HG02943 (cell line): ENCODE data around the gene P3H4.

ENCODE experiments used
- ATAC-seq: cut with Tn5 transposase; IDR thresholded peaks from one replicate; pipeline ENCODE4 v1.9.1; 2021; ENCODE audit warnings: mild to moderate bottlenecking, low read depth, moderate library complexity; ENCODE audit not compliant: unreplicated experiment

The P3H4 gene

DNA sequence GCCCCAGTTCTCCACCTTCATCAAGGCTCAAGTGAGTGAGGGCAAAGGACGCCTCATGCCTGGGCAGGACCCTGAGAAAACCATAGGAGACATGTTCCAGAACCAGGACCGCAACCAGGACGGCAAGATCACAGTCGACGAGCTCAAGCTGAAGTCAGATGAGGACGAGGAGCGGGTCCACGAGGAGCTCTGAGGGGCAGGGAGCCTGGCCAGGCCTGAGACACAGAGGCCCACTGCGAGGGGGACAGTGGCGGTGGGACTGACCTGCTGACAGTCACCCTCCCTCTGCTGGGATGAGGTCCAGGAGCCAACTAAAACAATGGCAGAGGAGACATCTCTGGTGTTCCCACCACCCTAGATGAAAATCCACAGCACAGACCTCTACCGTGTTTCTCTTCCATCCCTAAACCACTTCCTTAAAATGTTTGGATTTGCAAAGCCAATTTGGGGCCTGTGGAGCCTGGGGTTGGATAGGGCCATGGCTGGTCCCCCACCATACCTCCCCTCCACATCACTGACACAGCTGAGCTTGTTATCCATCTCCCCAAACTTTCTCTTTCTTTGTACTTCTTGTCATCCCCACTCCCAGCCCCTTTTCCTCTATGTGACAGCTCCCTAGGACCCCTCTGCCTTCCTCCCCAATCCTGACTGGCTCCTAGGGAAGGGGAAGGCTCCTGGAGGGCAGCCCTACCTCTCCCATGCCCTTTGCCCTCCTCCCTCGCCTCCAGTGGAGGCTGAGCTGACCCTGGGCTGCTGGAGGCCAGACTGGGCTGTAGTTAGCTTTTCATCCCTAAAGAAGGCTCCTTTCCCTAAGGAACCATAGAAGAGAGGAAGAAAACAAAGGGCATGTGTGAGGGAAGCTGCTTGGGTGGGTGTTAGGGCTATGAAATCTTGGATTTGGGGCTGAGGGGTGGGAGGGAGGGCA, 10.7 kb upstream of the P3H4 start:
- no peak for ATAC-seq

GRCh38 chr17:41821776-41822175, 10.0 kb upstream of the P3H4 start:
- no peak for ATAC-seq

- no peak for ATAC-seq
These were observed 6.3 kb upstream of the P3H4 start for GRCh38 chr17:41818024-41818423.

GRCh38 chr17:41816637-41817320, 5.0 kb upstream of the P3H4 start:
- no peak for ATAC-seq

GRCh38 chr17:41814195-41814594, 2.4 kb upstream of the P3H4 start:
- ATAC-seq: no peak

GRCh38 chr17:41813699-41814124, 2.0 kb upstream of the P3H4 start:
- no peak for ATAC-seq

GRCh38 chr17:41813152-41813680, 1.5 kb upstream of the P3H4 start:
- ATAC-seq: no peak

DNA sequence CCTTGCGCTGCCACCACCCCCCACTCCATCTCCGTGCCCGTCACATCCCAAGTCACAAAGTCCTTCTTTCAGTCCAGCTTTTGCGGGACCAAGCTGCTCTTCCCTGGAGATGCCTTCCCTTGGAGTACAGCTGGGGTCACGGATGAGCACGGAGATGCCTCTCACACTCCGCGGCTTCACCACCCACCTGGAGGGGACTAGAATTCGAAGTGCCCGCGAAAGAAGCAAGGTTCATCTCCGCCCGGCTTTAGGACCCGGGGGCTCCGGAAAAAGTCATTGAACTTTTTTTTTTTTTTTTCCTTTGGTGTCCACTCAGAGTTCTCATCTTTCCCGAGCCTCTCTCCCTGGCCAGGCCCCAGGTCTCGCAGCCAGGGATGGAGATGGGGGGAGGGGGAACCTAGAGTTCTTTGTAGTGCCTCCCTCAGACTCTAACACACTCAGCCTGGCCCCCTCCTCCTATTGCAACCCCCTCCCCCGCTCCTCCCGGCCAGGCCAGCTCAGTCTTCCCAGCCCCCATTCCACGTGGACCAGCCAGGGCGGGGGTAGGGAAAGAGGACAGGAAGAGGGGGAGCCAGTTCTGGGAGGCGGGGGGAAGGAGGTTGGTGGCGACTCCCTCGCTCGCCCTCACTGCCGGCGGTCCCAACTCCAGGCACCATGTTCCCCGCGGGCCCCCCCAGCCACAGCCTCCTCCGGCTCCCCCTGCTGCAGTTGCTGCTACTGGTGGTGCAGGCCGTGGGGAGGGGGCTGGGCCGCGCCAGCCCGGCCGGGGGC, 817 bp upstream of the P3H4 start, which contains the start of gene FKBP10:
TSS of gene FKBP10 (plus strand) at position 624 of the 771 bp plus-strand sequence. CDS start at position 655, 31 bp downstream.
- no peak for ATAC-seq

GRCh38 chr17:41810659-41811548, 845 bp downstream of the P3H4 start:
- no peak for ATAC-seq

DNA sequence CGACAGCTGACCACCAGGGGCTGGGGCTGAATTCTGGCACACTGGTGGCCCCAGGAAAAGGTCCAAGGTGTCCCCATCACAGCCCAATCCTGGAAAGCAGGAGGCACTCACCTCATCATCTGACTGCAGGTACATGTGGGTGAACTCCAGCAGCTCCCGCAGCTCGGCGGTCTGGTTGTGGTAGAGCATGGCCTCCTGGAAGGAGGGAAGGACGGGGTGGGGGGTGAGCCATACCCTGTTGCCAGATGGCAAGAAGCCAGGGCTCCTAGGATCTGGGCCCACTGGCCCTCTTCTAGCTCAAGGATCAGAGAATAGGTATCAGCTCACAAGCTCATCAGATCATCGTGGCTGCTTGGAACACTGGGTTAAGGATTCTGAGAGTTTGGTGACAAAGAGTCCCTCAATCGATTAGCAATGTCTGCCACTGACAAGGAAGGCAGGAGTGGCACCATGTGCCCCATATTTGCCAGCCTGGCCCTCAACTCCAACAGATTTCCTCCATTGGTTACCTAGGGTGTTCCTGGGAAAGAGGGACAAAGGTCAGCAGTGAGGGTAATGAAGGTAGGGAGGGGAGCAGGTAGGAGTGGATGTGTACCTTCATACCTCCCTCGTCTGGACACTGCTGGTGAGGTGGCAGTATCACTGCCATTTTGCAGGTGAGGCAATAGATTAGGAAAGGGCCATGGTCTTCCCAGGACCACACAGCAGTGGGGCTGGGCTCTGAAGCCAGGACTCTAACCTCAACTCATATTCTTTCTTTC, 4.9 kb downstream of the P3H4 start:
- ATAC-seq: no peak

DNA sequence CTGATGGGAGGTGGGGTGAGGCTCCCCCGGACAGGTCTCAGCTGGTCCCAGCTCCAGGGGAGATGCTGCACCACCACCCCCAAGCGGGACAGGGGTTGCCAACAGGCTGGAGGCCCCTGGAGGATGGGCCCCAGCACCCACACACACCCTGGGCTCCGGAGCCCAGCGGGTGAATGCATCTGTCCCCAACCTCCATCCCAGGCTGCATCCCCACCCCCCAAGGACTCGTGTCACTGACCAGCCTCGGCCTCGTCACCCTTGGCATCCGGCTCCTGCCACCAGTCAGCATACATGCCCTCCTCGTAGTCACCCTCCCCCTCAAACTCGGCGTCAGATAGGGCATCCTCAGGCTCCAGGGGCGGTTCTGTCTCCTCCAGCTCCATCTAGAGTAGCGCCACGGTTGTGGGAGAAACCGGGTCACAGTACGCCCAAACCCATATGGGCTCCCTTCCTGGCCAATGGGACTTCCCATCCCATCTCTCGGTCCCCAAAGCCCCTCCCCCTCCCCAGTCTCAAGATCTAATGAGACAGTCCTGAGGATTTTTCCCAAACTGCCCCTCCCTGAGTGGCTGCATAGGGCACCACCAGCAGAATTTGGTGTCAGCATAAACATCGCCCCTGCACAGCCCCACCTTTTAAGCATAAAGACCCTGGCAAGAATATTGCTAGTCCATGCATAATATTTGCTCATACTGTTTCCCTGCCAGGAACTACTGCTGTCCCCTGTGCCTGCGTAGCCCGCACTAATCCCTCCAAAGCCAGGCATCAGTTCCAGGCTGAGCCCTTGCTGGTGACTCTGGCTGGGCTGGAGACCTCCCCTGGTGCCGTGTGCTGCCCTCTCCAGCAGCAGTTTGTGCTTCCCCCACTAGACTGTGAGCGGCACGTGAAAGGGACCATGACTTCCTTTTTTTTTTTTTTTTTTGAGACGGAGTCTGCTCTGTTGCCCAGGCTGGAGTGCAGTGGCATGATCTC, 8.4 kb downstream of the P3H4 start:
- ATAC-seq: no peak

DNA sequence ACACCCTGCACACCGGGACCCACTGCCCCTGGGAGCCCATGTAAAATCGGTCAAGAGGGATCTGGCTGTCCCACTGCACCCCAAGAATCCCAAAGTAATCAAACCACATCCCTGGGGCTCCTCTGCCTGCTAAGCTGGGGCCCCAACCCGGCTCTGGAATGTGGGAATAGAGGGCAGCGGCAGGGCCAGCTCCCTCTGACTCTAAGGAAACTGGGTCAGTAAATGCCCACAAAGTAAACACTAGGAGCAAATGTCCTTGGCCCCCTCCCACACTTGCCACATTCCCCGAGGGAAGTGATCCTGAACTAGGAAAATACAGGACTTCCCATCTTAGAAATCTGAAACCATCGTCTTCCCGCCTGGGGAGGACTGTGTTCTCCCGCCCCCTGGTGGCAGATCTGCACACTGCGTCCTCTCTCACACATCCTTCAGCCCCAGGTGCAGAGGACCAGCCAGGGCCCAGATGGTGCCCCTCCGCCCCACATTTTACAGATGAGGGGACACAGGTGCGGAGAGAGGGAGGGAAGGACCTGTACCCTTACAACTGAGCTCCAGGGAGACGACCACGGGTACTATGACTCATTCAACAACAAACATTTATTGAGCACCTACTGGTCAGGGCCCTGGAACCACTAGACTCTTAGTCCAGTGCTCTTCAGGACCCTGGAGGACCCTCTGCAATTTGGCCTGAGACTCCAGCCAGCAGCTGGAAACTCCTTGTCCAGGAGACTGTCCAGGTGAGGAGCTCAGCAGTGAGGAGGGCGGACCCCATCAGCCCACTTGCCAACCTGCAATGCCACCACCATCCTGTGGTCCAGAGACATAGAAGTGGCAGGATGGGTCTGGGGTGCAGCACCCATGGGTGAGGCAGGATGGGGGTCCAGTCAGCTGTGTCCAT, 10.1 kb downstream of the P3H4 start:
- no peak for ATAC-seq

DNA sequence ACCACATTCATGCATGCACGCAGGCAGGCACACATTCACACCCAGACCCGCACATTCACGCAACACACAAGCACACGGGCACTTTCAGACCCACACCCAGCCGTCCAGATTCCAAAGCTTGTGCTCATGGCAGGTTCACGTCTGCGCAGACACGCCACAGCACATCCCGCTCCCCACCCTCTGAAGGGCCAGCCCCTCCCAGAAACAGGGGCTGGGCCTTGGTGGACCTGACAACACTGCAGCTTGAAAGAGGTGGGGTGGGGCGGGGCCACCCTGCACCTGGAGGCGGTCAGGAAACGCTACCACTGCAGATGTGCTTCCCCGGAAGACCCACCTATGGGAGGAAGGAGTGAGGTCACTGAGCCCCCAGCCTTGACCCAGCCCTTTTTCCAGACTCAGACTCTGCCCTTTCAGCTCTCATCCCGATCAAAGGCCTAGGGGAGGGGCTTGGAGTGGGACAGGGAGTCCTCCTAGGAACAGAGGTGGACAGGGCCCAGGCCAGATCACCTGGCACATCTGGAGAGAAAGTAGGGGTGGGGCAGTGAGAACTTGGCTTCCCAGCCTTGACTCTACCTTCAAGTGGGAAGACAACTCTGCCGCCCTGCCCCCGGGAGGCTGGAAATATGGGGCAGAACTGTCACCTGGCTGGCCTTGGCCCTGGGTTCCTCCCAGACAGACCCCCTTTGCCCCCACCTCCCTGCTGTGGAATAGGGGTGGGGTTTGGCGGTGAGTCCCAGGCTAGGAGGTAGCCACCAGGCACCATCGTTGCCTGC, 11.0 kb downstream of the P3H4 start:
- ATAC-seq: no peak

DNA sequence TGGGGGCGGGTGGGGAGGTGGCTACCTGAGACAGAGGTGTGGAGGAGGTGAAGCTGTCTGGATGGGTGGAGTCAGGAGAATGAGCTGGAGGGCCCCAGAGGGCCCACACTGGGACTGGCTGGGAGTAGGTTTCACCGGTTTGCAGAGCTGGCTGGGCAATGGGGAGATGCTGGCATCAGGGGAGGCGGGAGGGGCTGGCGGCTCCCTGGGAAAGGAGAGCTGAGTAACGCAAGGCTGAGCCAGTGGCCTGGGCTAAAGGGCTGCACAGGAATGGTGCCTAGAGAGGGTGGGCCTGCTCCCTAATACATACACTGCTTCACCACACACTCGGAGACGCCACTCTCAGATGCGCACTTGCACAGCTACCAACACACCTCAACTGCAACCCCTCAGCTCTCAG, 12.4 kb downstream of the P3H4 start:
- ATAC-seq: no peak

DNA sequence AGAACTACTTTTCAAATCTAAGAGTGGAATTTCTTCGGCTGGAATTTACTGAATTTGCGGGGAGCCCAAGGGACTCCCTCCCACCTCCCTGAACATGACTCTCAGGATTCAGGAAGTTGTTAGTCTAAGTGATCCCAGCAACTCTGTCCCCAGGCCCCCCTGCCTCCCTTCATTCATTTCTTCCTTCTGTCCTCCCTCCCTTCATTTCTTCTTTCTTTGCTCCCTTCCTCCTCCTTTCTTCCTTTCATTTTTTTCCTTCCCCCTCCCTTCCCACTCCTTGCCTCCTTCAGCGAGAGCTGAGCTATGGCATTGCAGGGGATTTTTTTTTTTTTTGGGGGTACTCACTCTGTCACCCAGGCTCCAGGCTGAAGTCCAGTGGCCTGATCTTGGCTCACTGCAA, 14.4 kb downstream of the P3H4 start:
- ATAC-seq: no peak
